AG09309 (cell line): ENCODE results near the gene KRT4.

Experiments used
- DNase-seq: peaks from one replicate; pipeline ENCODE4 v3.0.0-alpha.2; 2010; ENCODE audit warnings: low read depth
- H3K4me3 ChIP-seq: 2 replicates; pipeline ENCODE4 v1.5.1; 2011; ENCODE audit warnings: mild to moderate bottlenecking, low read depth, low read length, moderate library complexity; ENCODE audit not compliant: control insufficient read depth
- CTCF ChIP-seq: IDR thresholded peaks from 2 replicates; pipeline ENCODE4 v1.5.1; 2011; ENCODE audit warnings: mild to moderate bottlenecking, low read depth, low read length, inconsistent platforms; ENCODE audit not compliant: insufficient read depth, control insufficient read depth; ENCODE audit errors: missing control alignments

Gene KRT4

GRCh38 chr12:52832985-52833905 is 19.3 kb upstream of the KRT4 start:
- no peak overlapping the region for H3K4me3 ChIP-seq
- no peak for TF ChIP-seq CTCF
- DNase-seq: no peak

GRCh38 chr12:52832451-52832850 is 18.5 kb upstream of the KRT4 start:
- H3K4me3 ChIP-seq: no peak overlapping the region
- TF ChIP-seq CTCF: no peak
- DNase-seq: no peak

- no peak overlapping the region for H3K4me3 ChIP-seq
- TF ChIP-seq CTCF: no peak
- no peak for DNase-seq
Observed at GRCh38 chr12:52831251-52831650, 17.3 kb upstream of the KRT4 start.

GRCh38 chr12:52829986-52830770 is 16.3 kb upstream of the KRT4 start:
- TF ChIP-seq CTCF: no peak
- DNase-seq: no peak
- no peak overlapping the region for H3K4me3 ChIP-seq

- H3K4me3 ChIP-seq: no peak overlapping the region
- DNase-seq: no peak
- no peak for TF ChIP-seq CTCF
Observed at GRCh38 chr12:52828591-52829021, 14.7 kb upstream of the KRT4 start.

- no peak for TF ChIP-seq CTCF
- no peak for DNase-seq
- no peak overlapping the region for H3K4me3 ChIP-seq
Observed at GRCh38 chr12:52828156-52828555, 14.2 kb upstream of the KRT4 start.
